GM19240 (cell line): ENCODE measurements around the gene PDS5B.
"Not testable (repeated sequence)": the region's sequence is repeated elsewhere in the genome, so short reads cannot be mapped to it uniquely, and the experiment has no call there.

Source experiments
- DNase-seq: peaks from one replicate; pipeline ENCODE4 v3.0.0; 2011; ENCODE audit warnings: low spot score; ENCODE audit not compliant: insufficient read length

The PDS5B gene

GRCh38 chr13:32726374-32727037 lies 140.3 kb downstream of the PDS5B start:
- DNase-seq, result no peak

GRCh38 chr13:32728327-32728726 lies 142.1 kb downstream of the PDS5B start:
- no peak for DNase-seq

- not testable (repeated sequence) for DNase-seq
Measured at GRCh38 chr13:32729097-32729496, 142.8 kb downstream of the PDS5B start.

GRCh38 chr13:32731074-32731473 lies 144.8 kb downstream of the PDS5B start:
- DNase-seq, result no peak

GRCh38 chr13:32731576-32731975 lies 145.3 kb downstream of the PDS5B start:
- no peak for DNase-seq

- no peak for DNase-seq
Measured at GRCh38 chr13:32733690-32734089, 147.4 kb downstream of the PDS5B start.

GRCh38 chr13:32734511-32734910 lies 148.3 kb downstream of the PDS5B start:
- DNase-seq, result no peak

GRCh38 chr13:32735859-32736258 lies 149.6 kb downstream of the PDS5B start:
- DNase-seq, result no peak

GRCh38 chr13:32736648-32737047 lies 150.4 kb downstream of the PDS5B start:
- DNase-seq, result no peak

GRCh38 chr13:32737111-32737571 lies 150.9 kb downstream of the PDS5B start:
- no peak for DNase-seq

GRCh38 chr13:32737679-32738078 lies 151.4 kb downstream of the PDS5B start:
- DNase-seq, result no peak

- DNase-seq, result no peak
Measured at GRCh38 chr13:32745509-32745908, 159.3 kb downstream of the PDS5B start.

- no peak for DNase-seq
Measured at GRCh38 chr13:32746474-32746873, 160.2 kb downstream of the PDS5B start.

- no peak for DNase-seq
Measured at GRCh38 chr13:32748305-32748704, 162.1 kb downstream of the PDS5B start.

GRCh38 chr13:32751340-32751739 lies 165.1 kb downstream of the PDS5B start:
- DNase-seq, result no peak

- no peak for DNase-seq
Measured at GRCh38 chr13:32752311-32752710, 166.1 kb downstream of the PDS5B start.

- no peak for DNase-seq
Measured at GRCh38 chr13:32752997-32753606, 166.8 kb downstream of the PDS5B start.

GRCh38 chr13:32754179-32754578 lies 167.9 kb downstream of the PDS5B start:
- no peak for DNase-seq

- DNase-seq, result no peak
Measured at GRCh38 chr13:32759152-32759551, 172.9 kb downstream of the PDS5B start.

- no peak for DNase-seq
Measured at GRCh38 chr13:32761472-32761871, 175.2 kb downstream of the PDS5B start.

- DNase-seq, result no peak
Measured at GRCh38 chr13:32779119-32779518, 192.9 kb downstream of the PDS5B start.

- no peak for DNase-seq
Measured at GRCh38 chr13:32781906-32782305, 195.7 kb downstream of the PDS5B start.

- DNase-seq, result no peak
Measured at GRCh38 chr13:32783067-32783466, 196.8 kb downstream of the PDS5B start.
